CD4-positive, alpha-beta T cell (primary cell): ENCODE data around the gene TMEM63C. TPM values are rescaled to one million over a fixed set of nuclear protein-coding genes. Genes with fewer than 3 reads are reported as not detected.
A peak's percentile ranks its signal among the peaks of the same experiment; 100 is the strongest.

Experiments
- ATAC-seq: fragments of 200-7000 bp; cut with Tn5 transposase; one replicate; pipeline ENCODE4 v1.10.0; 2022; ENCODE audit warnings: mild to moderate bottlenecking; ENCODE audit not compliant: poor library complexity
- CTCF ChIA-PET: fragments of 350-600 bp; sonication (Branson Sonifier 250); formaldehyde crosslinking; loops from one replicate; lab custom pipeline; 2021; ENCODE audit warnings: antibody characterized with exemption, inconsistent platforms; lab: Charles Lee
- POLR2A ChIA-PET: fragments of 350-600 bp; sonication (Branson Sonifier 250); formaldehyde crosslinking; loops from one replicate; lab custom pipeline; 2021; ENCODE audit warnings: antibody characterized with exemption, inconsistent platforms; lab: Charles Lee
- DNase-seq, 14 experiments: peaks; one replicate each; pipeline ENCODE4 v3.0.0-alpha.2; 2013 to 2020; ENCODE audit warnings: mixed read lengths in 2 of 14
- H3K27ac ChIP-seq, 2 donors: one replicate each; pipeline versions ENCODE4 v1.5.1 to v1.7.0; 2013; ENCODE audit warnings: low read length in 2 of 2, low read depth in 1 of 2, mild to moderate bottlenecking in 1 of 2
- H3K27me3 ChIP-seq, 2 experiments: 1 replicate in 1 of 2; 2 replicates in 1 of 2; pipeline versions ENCODE4 v1.6.1 to v1.7.0; 2013; ENCODE audit warnings: low read length in 2 of 2, control low read depth in 1 of 2, mild to moderate bottlenecking in 1 of 2, moderate library complexity in 1 of 2; ENCODE audit not compliant: insufficient read depth in 2 of 2, control insufficient read depth in 1 of 2
- H3K36me3 ChIP-seq: one replicate; pipeline ENCODE4 v1.6.1; 2013; ENCODE audit warnings: low read length, control low read depth; ENCODE audit not compliant: insufficient read depth
- H3K4me1 ChIP-seq: one replicate; pipeline ENCODE4 v1.6.1; 2013; ENCODE audit warnings: low read length, control low read depth; ENCODE audit not compliant: insufficient read depth
- H3K4me3 ChIP-seq: one replicate; pipeline ENCODE4 v1.5.1; 2013; ENCODE audit warnings: mild to moderate bottlenecking, low read length, moderate library complexity
- H3K9me3 ChIP-seq, 2 experiments: 1 replicate in 1 of 2; 2 replicates in 1 of 2; pipeline versions ENCODE4 v1.6.1 to v1.7.0; 2013; ENCODE audit warnings: low read length in 2 of 2, mild to moderate bottlenecking in 2 of 2, control low read depth in 1 of 2, moderate library complexity in 1 of 2; ENCODE audit not compliant: control insufficient read depth in 1 of 2, insufficient read depth in 1 of 2
- H3K27ac Mint-ChIP-seq: one replicate; pipeline ENCODE4 v1.8.0; 2020; ENCODE audit warnings: mixed read lengths
- H3K27me3 Mint-ChIP-seq: one replicate; pipeline ENCODE4 v1.8.0; 2021; ENCODE audit warnings: mixed read lengths
- H3K36me3 Mint-ChIP-seq: one replicate; pipeline ENCODE4 v1.8.0; 2021; ENCODE audit warnings: low read depth, mixed read lengths
- H3K4me1 Mint-ChIP-seq: one replicate; pipeline ENCODE4 v1.8.0; 2021; ENCODE audit warnings: low read depth, mixed read lengths
- H3K4me3 Mint-ChIP-seq: one replicate; pipeline ENCODE4 v1.8.0; 2020; ENCODE audit warnings: mild to moderate bottlenecking, mixed read lengths
- H3K9me3 Mint-ChIP-seq: one replicate; pipeline ENCODE4 v1.8.0; 2020; ENCODE audit warnings: mixed read lengths
- intact Hi-C, 2 experiments: fragments of 100-400 bp; cut with DNase I in 1 of 2; cut with micrococcal nuclease in 1 of 2; formaldehyde crosslinking; loops; one replicate each; pipeline versions ENCODE4 v1.15.1 to v1.9.0; 2023 to 2025; cut with DNase I, micrococcal nuclease
- total RNA-seq, 174 experiments: library from RNA in 2 of 174; stranded (reverse) in 2 of 174; gene quantifications; one replicate each; pipeline ENCODE4 v1.2.3 and lab custom pipeline; 2021 to 2026
- TF ChIP-seq, protein P1 (sequence below): fragments of 200-600 bp; IDR thresholded peaks from one replicate; pipeline ENCODE4 v1.8.0; 2022; ENCODE audit warnings: antibody characterized with exemption, mild to moderate bottlenecking

TMEM63C gene
- total RNA-seq, 2 experiments from 2014 or later: 0.58 to 0.89 TPM

DNA sequence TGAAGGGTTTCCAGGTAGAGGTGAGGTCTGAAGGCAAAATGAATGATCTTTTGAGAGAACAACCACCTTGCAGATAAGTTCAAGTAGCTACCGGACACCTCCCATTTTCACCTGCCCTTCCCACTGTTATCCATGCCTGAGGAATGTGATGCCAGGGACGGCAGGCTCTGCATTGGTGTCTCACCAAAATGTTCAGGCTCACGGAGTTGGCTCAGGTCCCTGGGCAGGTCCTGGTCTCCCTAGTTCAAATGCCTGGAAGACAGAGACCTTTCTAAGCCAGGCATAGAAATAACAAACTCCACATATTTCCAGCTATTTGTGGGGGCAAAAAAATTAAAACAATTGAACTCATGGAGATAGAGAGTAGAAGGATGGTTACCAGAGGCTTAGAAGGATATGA is 36.0 kb downstream of the TMEM63C start:
- ATAC-seq (no peak), DNase-seq (no peak)
- Mint-ChIP-seq H3K4me3 (no peak overlapping the region), H3K9me3 (no peaks in the 10 kb centered on the region), H3K4me1 (no peaks in the 10 kb centered on the region), H3K27me3 (peaks cover 24% of the 10 kb centered on the region), H3K36me3 (no peaks in the 10 kb centered on the region), H3K27ac (no peak overlapping the region)
- Histone ChIP-seq H3K27me3 (peaks cover 0 to 8% of the 10 kb centered on the region in 2 experiments), H3K9me3 (no peaks in the 10 kb centered on the region), H3K4me1 (no peaks in the 10 kb centered on the region), H3K27ac (no peak overlapping the region), H3K36me3 (no peaks in the 10 kb centered on the region), H3K4me3 (no peak overlapping the region)
- CTCF ChIA-PET: no interaction called here
- intact Hi-C loops: no loop called here
- POLR2A ChIA-PET: no interaction called here
- TF ChIP-seq, protein P1, sequence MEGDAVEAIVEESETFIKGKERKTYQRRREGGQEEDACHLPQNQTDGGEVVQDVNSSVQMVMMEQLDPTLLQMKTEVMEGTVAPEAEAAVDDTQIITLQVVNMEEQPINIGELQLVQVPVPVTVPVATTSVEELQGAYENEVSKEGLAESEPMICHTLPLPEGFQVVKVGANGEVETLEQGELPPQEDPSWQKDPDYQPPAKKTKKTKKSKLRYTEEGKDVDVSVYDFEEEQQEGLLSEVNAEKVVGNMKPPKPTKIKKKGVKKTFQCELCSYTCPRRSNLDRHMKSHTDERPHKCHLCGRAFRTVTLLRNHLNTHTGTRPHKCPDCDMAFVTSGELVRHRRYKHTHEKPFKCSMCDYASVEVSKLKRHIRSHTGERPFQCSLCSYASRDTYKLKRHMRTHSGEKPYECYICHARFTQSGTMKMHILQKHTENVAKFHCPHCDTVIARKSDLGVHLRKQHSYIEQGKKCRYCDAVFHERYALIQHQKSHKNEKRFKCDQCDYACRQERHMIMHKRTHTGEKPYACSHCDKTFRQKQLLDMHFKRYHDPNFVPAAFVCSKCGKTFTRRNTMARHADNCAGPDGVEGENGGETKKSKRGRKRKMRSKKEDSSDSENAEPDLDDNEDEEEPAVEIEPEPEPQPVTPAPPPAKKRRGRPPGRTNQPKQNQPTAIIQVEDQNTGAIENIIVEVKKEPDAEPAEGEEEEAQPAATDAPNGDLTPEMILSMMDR: no peak

DNA sequence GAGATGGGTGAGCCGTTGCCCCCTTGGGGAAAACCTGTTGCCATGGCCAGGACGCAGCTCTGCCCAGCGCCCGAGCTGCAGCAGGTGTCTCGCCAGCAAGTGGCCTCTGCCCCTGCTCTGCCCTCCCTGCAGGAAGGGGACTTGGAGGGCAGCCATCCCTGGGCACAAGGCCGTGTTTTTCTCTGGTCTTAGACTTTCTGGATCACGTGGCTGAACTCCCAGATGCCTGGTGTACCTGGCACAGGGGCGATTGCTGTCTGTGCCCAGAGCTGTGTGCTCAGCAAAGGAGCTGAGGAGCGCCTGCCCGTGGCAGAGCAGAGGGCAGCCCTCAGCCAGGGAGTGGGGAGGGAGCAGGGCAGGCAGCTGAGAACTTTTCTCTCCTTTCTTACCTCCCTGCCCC is 38.0 kb downstream of the TMEM63C start:
- Mint-ChIP-seq H3K36me3 (no peaks in the 10 kb centered on the region), H3K9me3 (no peaks in the 10 kb centered on the region), H3K4me3 (no peak overlapping the region), H3K4me1 (no peaks in the 10 kb centered on the region), H3K27ac (no peak overlapping the region), H3K27me3 (peaks cover 11% of the 10 kb centered on the region)
- H3K27ac ChIP-seq: no peak overlapping the region
- H3K36me3 ChIP-seq: no peaks in the 10 kb centered on the region
- intact Hi-C loops: no loop called here
- TF ChIP-seq, protein P1: no peak
- CTCF ChIA-PET: no interaction called here
- H3K4me3 ChIP-seq: no peak overlapping the region
- POLR2A ChIA-PET: no interaction called here
- peaks cover 0 to 7% of the 10 kb centered on the region in 2 experiments for H3K27me3 ChIP-seq
- H3K9me3 ChIP-seq: no peaks in the 10 kb centered on the region
- no peaks in the 10 kb centered on the region for H3K4me1 ChIP-seq
- no peak for ATAC-seq
- DNase-seq: no peak

DNA sequence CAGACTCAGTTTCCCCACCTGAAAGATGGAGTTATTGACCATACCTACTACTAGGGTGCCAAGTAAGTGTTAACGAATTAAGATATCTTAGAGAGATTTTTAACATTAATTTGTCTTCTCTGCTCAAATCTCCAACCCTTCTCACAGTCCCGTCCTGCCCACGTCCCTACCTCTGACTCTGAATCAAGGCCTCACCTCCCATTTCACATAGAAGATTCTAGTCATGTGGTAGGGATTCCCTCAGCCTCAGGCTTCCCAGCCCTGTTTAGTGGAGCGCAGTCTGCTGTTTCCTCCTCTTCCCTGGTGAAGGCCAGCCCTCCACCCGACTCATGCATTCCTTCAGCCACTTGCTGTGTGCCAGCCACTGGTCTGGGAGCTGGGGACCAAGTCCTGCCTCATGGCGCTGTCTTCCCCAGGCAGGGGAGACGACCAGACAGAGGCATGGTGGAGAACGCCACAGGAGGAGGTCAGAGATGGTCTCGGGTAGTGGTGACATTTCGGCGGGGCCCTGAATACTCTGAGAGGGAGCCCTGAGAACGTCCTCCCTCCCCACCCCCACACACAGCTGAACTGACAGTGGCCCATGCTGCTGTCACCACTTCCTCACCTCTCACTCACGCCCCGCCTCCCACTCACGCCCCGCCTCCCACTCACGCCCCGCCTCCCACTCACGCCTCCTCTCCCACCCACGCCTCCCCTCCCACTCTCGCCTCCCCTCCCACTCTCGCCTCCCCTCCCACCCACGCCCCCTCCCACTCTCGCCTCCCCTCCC is 38.8 kb downstream of the TMEM63C start:
- Histone ChIP-seq H3K9me3 (no peaks in the 10 kb centered on the region), H3K27me3 (no peaks in the 10 kb centered on the region), H3K4me3 (no peak overlapping the region), H3K36me3 (no peaks in the 10 kb centered on the region), H3K27ac (no peak overlapping the region), H3K4me1 (no peaks in the 10 kb centered on the region)
- Mint-ChIP-seq H3K9me3 (no peaks in the 10 kb centered on the region), H3K4me1 (no peaks in the 10 kb centered on the region), H3K27ac (no peak overlapping the region), H3K36me3 (no peaks in the 10 kb centered on the region), H3K4me3 (no peak overlapping the region), H3K27me3 (peaks cover 5% of the 10 kb centered on the region)
- peak in 1 of 14 experiments; percentile 11 for DNase-seq
- CTCF ChIA-PET: no interaction called here
- no peak for ATAC-seq
- TF ChIP-seq, protein P1: no peak
- intact Hi-C loops: no loop called here
- POLR2A ChIA-PET: no interaction called here
